Measurements from ENCODE around the gene FAM162B.
"Not testable (repeated sequence)": the region's sequence is repeated elsewhere in the genome, so short reads cannot be mapped to it uniquely, and the experiment has no call there.

- not testable (repeated sequence) for TF ChIP-seq POLR2A (IDR thresholded peaks at IDR 0.05; ENCODE audit: low read length); GATA1 (IDR thresholded peaks at IDR 0.05; ENCODE audit: low read depth, low read length)
These were observed 25.0 kb downstream of the FAM162B start for GRCh38 chr6:116740486-116740885.

All from erythroblast (primary cell).